ENCODE data around the gene ARHGAP26.

ARHGAP26 gene

GRCh38 chr5:142870532-142871362 is 100.6 kb downstream of the ARHGAP26 start:
- TF ChIP-seq FOXP2 (optimal IDR thresholded peaks at IDR 0.05; ENCODE audit: borderline replicate concordance, extremely low read depth, extremely low read length, insufficient read depth): no peak
- TF ChIP-seq SIN3A (IDR thresholded peaks at IDR 0.05; ENCODE audit: borderline replicate concordance, insufficient read depth, low read length): no peak
- no peak for TF ChIP-seq POLR2AphosphoS5 (IDR thresholded peaks at IDR 0.05; ENCODE audit: low read depth, low read length)
- TF ChIP-seq REST (IDR thresholded peaks at IDR 0.05; ENCODE audit: insufficient read depth in 1 of 2, low read depth in 2 of 2, low read length in 2 of 2): no peak
- no peak for TF ChIP-seq TAF1 (IDR thresholded peaks at IDR 0.05; ENCODE audit: borderline replicate concordance, insufficient read depth, low read length)

GRCh38 chr5:142871363-142872193 is 101.4 kb downstream of the ARHGAP26 start:
- TF ChIP-seq TAF1 (IDR thresholded peaks at IDR 0.05; ENCODE audit: borderline replicate concordance, insufficient read depth, low read length) (no peak), REST (IDR thresholded peaks at IDR 0.05; ENCODE audit: insufficient read depth in 1 of 2, low read depth in 2 of 2, low read length in 2 of 2) (peak; percentile 56 to 68; a peak in 3 of 4 replicates), SIN3A (IDR thresholded peaks at IDR 0.05; ENCODE audit: borderline replicate concordance, insufficient read depth, low read length) (no peak)

- TF ChIP-seq TAF1 (IDR thresholded peaks at IDR 0.05; ENCODE audit: borderline replicate concordance, insufficient read depth, low read length) (no peak), POLR2AphosphoS5 (IDR thresholded peaks at IDR 0.05; ENCODE audit: low read depth, low read length) (no peak), REST (IDR thresholded peaks at IDR 0.05; ENCODE audit: insufficient read depth in 1 of 2, low read depth in 2 of 2, low read length in 2 of 2) (no peak), SIN3A (IDR thresholded peaks at IDR 0.05; ENCODE audit: borderline replicate concordance, insufficient read depth, low read length) (no peak), FOXP2 (optimal IDR thresholded peaks at IDR 0.05; ENCODE audit: borderline replicate concordance, extremely low read depth, extremely low read length, insufficient read depth) (no peak)
Measured at GRCh38 chr5:142872217-142872616, 102.0 kb downstream of the ARHGAP26 start.

- peak; percentile 71; the same call in 1 of the 2 replicates for TF ChIP-seq SIN3A (IDR thresholded peaks at IDR 0.05; ENCODE audit: borderline replicate concordance, insufficient read depth, low read length)
- TF ChIP-seq FOXP2 (optimal IDR thresholded peaks at IDR 0.05; ENCODE audit: borderline replicate concordance, extremely low read depth, extremely low read length, insufficient read depth): no peak
- no peak for TF ChIP-seq POLR2AphosphoS5 (IDR thresholded peaks at IDR 0.05; ENCODE audit: low read depth, low read length)
- TF ChIP-seq REST (IDR thresholded peaks at IDR 0.05; ENCODE audit: insufficient read depth in 1 of 2, low read depth in 2 of 2, low read length in 2 of 2): peak in 1 of 2 experiments; percentile 41; a peak in 1 of 4 replicates
- no peak for TF ChIP-seq TAF1 (IDR thresholded peaks at IDR 0.05; ENCODE audit: borderline replicate concordance, insufficient read depth, low read length)
Measured at GRCh38 chr5:142872795-142873194, 102.6 kb downstream of the ARHGAP26 start.

Measured in PFSK-1 (cell line).